Measurements from ENCODE around the gene PRKCA.

DNA sequence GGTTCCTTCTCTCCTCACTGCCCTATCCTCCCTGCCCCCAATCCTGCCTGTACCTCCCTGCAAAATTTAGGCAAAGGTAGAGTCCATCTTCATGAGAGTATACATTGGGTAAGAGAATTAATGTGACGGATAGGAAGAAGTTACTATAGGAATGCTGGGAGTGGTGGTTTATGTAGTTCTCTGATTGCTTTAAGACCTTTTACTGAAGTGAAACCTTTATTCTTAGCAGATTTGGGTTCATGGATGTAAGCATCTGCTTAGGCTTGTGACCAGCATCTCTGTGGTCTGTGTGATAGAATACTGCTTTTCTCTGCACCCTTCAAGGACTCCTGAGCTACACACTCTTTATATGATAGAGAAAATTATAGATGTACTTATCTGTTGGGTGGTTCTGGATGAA, 127.3 kb downstream of the PRKCA start:
- TF ChIP-seq, protein P1, sequence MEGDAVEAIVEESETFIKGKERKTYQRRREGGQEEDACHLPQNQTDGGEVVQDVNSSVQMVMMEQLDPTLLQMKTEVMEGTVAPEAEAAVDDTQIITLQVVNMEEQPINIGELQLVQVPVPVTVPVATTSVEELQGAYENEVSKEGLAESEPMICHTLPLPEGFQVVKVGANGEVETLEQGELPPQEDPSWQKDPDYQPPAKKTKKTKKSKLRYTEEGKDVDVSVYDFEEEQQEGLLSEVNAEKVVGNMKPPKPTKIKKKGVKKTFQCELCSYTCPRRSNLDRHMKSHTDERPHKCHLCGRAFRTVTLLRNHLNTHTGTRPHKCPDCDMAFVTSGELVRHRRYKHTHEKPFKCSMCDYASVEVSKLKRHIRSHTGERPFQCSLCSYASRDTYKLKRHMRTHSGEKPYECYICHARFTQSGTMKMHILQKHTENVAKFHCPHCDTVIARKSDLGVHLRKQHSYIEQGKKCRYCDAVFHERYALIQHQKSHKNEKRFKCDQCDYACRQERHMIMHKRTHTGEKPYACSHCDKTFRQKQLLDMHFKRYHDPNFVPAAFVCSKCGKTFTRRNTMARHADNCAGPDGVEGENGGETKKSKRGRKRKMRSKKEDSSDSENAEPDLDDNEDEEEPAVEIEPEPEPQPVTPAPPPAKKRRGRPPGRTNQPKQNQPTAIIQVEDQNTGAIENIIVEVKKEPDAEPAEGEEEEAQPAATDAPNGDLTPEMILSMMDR (IDR thresholded peaks at IDR 0.05), result no peak
- no peak for TF ChIP-seq POLR2A (IDR thresholded peaks at IDR 0.05)

Measured in prostate gland (tissue), 2 donors.